MM.1S (cell line): ENCODE measurements around the gene STEAP1.

Source experiments
- CTCF ChIP-seq: fragments of 300-600 bp; sonication (generic); IDR thresholded peaks from 2 replicates; pipeline ENCODE4 v1.5.1; 2016; ENCODE audit warnings: antibody characterized with exemption, low read length, mixed read lengths
- EZH2phosphoT487 ChIP-seq: fragments of 300-600 bp; sonication (generic); IDR thresholded peaks from 2 replicates; pipeline ENCODE4 v1.6.1; 2018; ENCODE audit warnings: antibody characterized with exemption, low read length

GRCh38 chr7:90172624-90173023 lies 18.4 kb downstream of the STEAP1 start:
- TF ChIP-seq CTCF: no peak
- no peak for TF ChIP-seq EZH2phosphoT487
